ENCODE results near the gene CNGA2. TPM values are rescaled to one million over a fixed set of nuclear protein-coding genes. Genes with fewer than 3 reads are reported as not detected.

The CNGA2 gene
- total RNA-seq, 2 experiments from 2014 or later = not detected

GRCh38 chrX:151789179-151789800 is 54.7 kb downstream of the CNGA2 start:
- H3K4me3 Mint-ChIP-seq = no peak overlapping the region
- POLR2A ChIA-PET = no interaction called here
- intact Hi-C loops (cut with DNase I, micrococcal nuclease) = no loop called here

GRCh38 chrX:151790481-151791160 is 56.1 kb downstream of the CNGA2 start:
- Histone ChIP-seq H3K9me3 (ENCODE audit: control insufficient read depth in 1 of 2, insufficient read depth in 1 of 2, low read length in 2 of 2) (no peaks in the 10 kb centered on the region), H3K4me3 (ENCODE audit: low read length) (no peak overlapping the region), H3K4me1 (ENCODE audit: insufficient read depth, low read length) (no peaks in the 10 kb centered on the region), H3K27me3 (ENCODE audit: control insufficient read depth in 1 of 2, insufficient read depth in 2 of 2, low read length in 2 of 2) (no peaks in the 10 kb centered on the region), H3K36me3 (ENCODE audit: insufficient read depth, low read length) (no peaks in the 10 kb centered on the region), H3K27ac (ENCODE audit: low read depth in 1 of 2, low read length in 2 of 2) (no peak overlapping the region)
- ChIA-PET POLR2A (no interaction called here), CTCF (no interaction called here)
- Mint-ChIP-seq H3K36me3 (ENCODE audit: low read depth) (no peaks in the 10 kb centered on the region), H3K4me3 (no peak overlapping the region), H3K27ac (no peak overlapping the region), H3K4me1 (ENCODE audit: low read depth) (no peaks in the 10 kb centered on the region), H3K27me3 (no peaks in the 10 kb centered on the region), H3K9me3 (no peaks in the 10 kb centered on the region)
- intact Hi-C loops (cut with DNase I, micrococcal nuclease) = no loop called here
- no peak for ATAC-seq (ENCODE audit: poor library complexity)
- no peak for DNase-seq
- TF ChIP-seq CTCF (IDR thresholded peaks at IDR 0.05) = no peak

More at GRCh38 chrX:151789179-151789800, 54.7 kb downstream of the CNGA2 start:
- no peak overlapping the region for H3K4me3 ChIP-seq (ENCODE audit: low read length)
- no peak for TF ChIP-seq CTCF (IDR thresholded peaks at IDR 0.05)
- H3K9me3 Mint-ChIP-seq = no peaks in the 10 kb centered on the region
- H3K27ac ChIP-seq (ENCODE audit: low read depth in 1 of 2, low read length in 2 of 2) = no peak overlapping the region
- H3K36me3 Mint-ChIP-seq (ENCODE audit: low read depth) = no peaks in the 10 kb centered on the region
- no peaks in the 10 kb centered on the region for H3K27me3 Mint-ChIP-seq
- H3K9me3 ChIP-seq (ENCODE audit: control insufficient read depth in 1 of 2, insufficient read depth in 1 of 2, low read length in 2 of 2) = no peaks in the 10 kb centered on the region
- CTCF ChIA-PET = no interaction called here
- no peaks in the 10 kb centered on the region for H3K27me3 ChIP-seq (ENCODE audit: control insufficient read depth in 1 of 2, insufficient read depth in 2 of 2, low read length in 2 of 2)
- DNase-seq (no peak), ATAC-seq (ENCODE audit: poor library complexity) (no peak)
- H3K36me3 ChIP-seq (ENCODE audit: insufficient read depth, low read length) = no peaks in the 10 kb centered on the region
- no peaks in the 10 kb centered on the region for H3K4me1 Mint-ChIP-seq (ENCODE audit: low read depth)
- no peak overlapping the region for H3K27ac Mint-ChIP-seq
- H3K4me1 ChIP-seq (ENCODE audit: insufficient read depth, low read length) = no peaks in the 10 kb centered on the region

GRCh38 chrX:151791961-151792360 is 57.4 kb downstream of the CNGA2 start:
- no peaks in the 10 kb centered on the region for H3K27me3 Mint-ChIP-seq
- DNase-seq (no peak), ATAC-seq (ENCODE audit: poor library complexity) (no peak)
- no peaks in the 10 kb centered on the region for H3K9me3 ChIP-seq (ENCODE audit: control insufficient read depth in 1 of 2, insufficient read depth in 1 of 2, low read length in 2 of 2)
- no peaks in the 10 kb centered on the region for H3K36me3 Mint-ChIP-seq (ENCODE audit: low read depth)
- H3K4me3 Mint-ChIP-seq = no peak overlapping the region
- CTCF ChIA-PET = interaction anchor here (1.3 kb wide), 1 partner anchor 11 kb away, joined by 4 read pairs; no protein-coding TSS in a partner anchor
- intact Hi-C loops (cut with DNase I, micrococcal nuclease) = no loop called here
- TF ChIP-seq CTCF (IDR thresholded peaks at IDR 0.05) = no peak
- no peak overlapping the region for H3K27ac Mint-ChIP-seq
- POLR2A ChIA-PET = no interaction called here
- H3K36me3 ChIP-seq (ENCODE audit: insufficient read depth, low read length) = no peaks in the 10 kb centered on the region
- no peaks in the 10 kb centered on the region for H3K4me1 ChIP-seq (ENCODE audit: insufficient read depth, low read length)
- no peaks in the 10 kb centered on the region for H3K9me3 Mint-ChIP-seq
- H3K4me1 Mint-ChIP-seq (ENCODE audit: low read depth) = no peaks in the 10 kb centered on the region
- H3K27ac ChIP-seq (ENCODE audit: low read depth in 1 of 2, low read length in 2 of 2) = no peak overlapping the region
- H3K27me3 ChIP-seq (ENCODE audit: control insufficient read depth in 1 of 2, insufficient read depth in 2 of 2, low read length in 2 of 2) = no peaks in the 10 kb centered on the region
- no peak overlapping the region for H3K4me3 ChIP-seq (ENCODE audit: low read length)
